Measurements from ENCODE around the gene HEPHL1. TPM values are rescaled to one million over a fixed set of nuclear protein-coding genes. Genes with fewer than 3 reads are reported as not detected.

The HEPHL1 gene
- polyA plus RNA-seq, 3 donors: not detected

DNA sequence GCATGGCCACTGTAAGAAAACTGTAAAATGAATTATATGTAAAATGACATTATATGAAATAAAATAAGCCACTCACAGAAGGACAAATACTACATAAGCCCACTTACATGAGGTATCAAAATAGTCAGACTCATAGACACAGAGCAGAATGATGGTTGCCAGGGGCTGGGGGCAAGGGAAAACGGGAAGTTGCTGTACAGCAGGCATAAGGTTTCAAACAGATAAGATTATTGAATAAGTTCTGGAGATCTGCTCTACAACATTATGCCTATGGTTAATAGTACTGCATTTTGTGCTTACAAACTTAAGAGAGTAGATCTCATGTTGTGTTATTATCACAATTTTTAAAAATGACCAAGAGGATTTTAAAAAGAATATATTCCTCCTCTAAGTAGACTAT, 32.7 kb upstream of the HEPHL1 start:
- no peak overlapping the region for H3K4me2 ChIP-seq (replicated peaks; ENCODE audit: extremely low read depth, low read length, poor library complexity, severe bottlenecking)
- no peak for DNase-seq
- no CpG with 5 or more reads among the region's 1 CpG for WGBS (ENCODE audit: insufficient coverage)

DNA sequence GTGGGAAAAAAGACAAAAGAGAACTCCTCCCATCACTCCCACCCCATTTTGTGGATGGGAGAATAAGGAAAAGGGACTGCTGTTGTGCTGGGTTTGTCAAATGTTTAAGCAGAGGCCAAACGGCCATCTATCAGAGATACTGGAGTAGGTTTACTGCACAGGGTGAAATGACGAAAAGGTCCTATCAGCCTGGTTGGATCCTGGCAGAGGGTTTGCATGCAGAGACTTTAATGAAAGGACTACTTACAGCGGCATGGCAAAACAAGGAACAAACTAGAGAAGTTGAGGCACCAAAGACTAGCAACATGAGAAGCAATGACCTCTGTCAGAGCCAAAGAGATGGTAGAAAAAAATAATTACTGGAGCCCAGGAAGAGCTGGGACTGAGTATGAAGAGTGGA, 32.2 kb upstream of the HEPHL1 start:
- H3K27me3 Mint-ChIP-seq (ENCODE audit: low read depth in 3 of 3): no peaks in the 10 kb centered on the region
- no peaks in the 10 kb centered on the region for H3K4me1 Mint-ChIP-seq
- no peaks in the 10 kb centered on the region for H3K27me3 ChIP-seq (ENCODE audit: control insufficient read depth in 2 of 2, insufficient read depth in 2 of 2, low read length in 2 of 2)
- intact Hi-C loops (cut with micrococcal nuclease): no loop called here
- H3K27ac ChIP-seq (ENCODE audit: low read depth in 1 of 2, low read length in 2 of 2): no peak overlapping the region
- no peaks in the 10 kb centered on the region for H3K4me1 ChIP-seq (ENCODE audit: control insufficient read depth in 1 of 2, insufficient read depth in 2 of 2, low read length in 2 of 2)
- H3K4me2 ChIP-seq (replicated peaks; ENCODE audit: extremely low read depth, low read length, poor library complexity, severe bottlenecking): no peak overlapping the region
- no peaks in the 10 kb centered on the region for H4K20me1 ChIP-seq (ENCODE audit: insufficient read depth, low read length)
- H3K36me3 ChIP-seq (replicated peaks in 1 of 2; ENCODE audit: control insufficient read depth in 1 of 2, insufficient read depth in 2 of 2, low read length in 2 of 2): no peaks in the 10 kb centered on the region
- TF ChIP-seq, protein P1, sequence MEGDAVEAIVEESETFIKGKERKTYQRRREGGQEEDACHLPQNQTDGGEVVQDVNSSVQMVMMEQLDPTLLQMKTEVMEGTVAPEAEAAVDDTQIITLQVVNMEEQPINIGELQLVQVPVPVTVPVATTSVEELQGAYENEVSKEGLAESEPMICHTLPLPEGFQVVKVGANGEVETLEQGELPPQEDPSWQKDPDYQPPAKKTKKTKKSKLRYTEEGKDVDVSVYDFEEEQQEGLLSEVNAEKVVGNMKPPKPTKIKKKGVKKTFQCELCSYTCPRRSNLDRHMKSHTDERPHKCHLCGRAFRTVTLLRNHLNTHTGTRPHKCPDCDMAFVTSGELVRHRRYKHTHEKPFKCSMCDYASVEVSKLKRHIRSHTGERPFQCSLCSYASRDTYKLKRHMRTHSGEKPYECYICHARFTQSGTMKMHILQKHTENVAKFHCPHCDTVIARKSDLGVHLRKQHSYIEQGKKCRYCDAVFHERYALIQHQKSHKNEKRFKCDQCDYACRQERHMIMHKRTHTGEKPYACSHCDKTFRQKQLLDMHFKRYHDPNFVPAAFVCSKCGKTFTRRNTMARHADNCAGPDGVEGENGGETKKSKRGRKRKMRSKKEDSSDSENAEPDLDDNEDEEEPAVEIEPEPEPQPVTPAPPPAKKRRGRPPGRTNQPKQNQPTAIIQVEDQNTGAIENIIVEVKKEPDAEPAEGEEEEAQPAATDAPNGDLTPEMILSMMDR (IDR thresholded peaks at IDR 0.05): no peak
- H3K27ac Mint-ChIP-seq: no peak overlapping the region
- DNase-seq: no peak
- no peaks in the 10 kb centered on the region for H3K79me2 ChIP-seq (ENCODE audit: insufficient read depth, low read length)
- WGBS (ENCODE audit: insufficient coverage): 89% methylated on average over 3 of the region's 3 CpGs
- no peak overlapping the region for H3K9ac ChIP-seq (ENCODE audit: insufficient read depth, low read length, poor library complexity, severe bottlenecking)
- peaks cover 1 to 14% (median 5%) of the 10 kb centered on the region in 7 donors for H3K9me3 Mint-ChIP-seq
- H3K4me3 Mint-ChIP-seq: no peak overlapping the region
- peaks cover 7 to 18% of the 10 kb centered on the region in 2 donors for H3K9me3 ChIP-seq (replicated peaks in 1 of 2; ENCODE audit: control insufficient read depth in 1 of 2, insufficient read depth in 1 of 2, low read length in 2 of 2)
- no peaks in the 10 kb centered on the region for H3K36me3 Mint-ChIP-seq
- H3K4me3 ChIP-seq (replicated peaks in 1 of 3; ENCODE audit: low read depth in 2 of 3, low read length in 3 of 3): no peak overlapping the region
- no peak overlapping the region for H2AFZ ChIP-seq (ENCODE audit: insufficient read depth, low read depth, low read length, poor library complexity, severe bottlenecking)

More for the DNA sequence above, 32.7 kb upstream of the HEPHL1 start:
- TF ChIP-seq, protein P1 (IDR thresholded peaks at IDR 0.05): no peak
- no peak overlapping the region for H2AFZ ChIP-seq (ENCODE audit: insufficient read depth, low read depth, low read length, poor library complexity, severe bottlenecking)
- H3K36me3 ChIP-seq (replicated peaks in 1 of 2; ENCODE audit: control insufficient read depth in 1 of 2, insufficient read depth in 2 of 2, low read length in 2 of 2): no peaks in the 10 kb centered on the region
- no peak overlapping the region for H3K4me3 ChIP-seq (replicated peaks in 1 of 3; ENCODE audit: low read depth in 2 of 3, low read length in 3 of 3)
- H3K27me3 Mint-ChIP-seq (ENCODE audit: low read depth in 3 of 3): no peaks in the 10 kb centered on the region
- H3K36me3 Mint-ChIP-seq: no peaks in the 10 kb centered on the region
- no peak overlapping the region for H3K27ac ChIP-seq (ENCODE audit: low read depth in 1 of 2, low read length in 2 of 2)
- peaks cover 5 to 13% of the 10 kb centered on the region in 2 donors for H3K9me3 ChIP-seq (replicated peaks in 1 of 2; ENCODE audit: control insufficient read depth in 1 of 2, insufficient read depth in 1 of 2, low read length in 2 of 2)
- peaks cover 1 to 15% (median 5%) of the 10 kb centered on the region in 7 donors for H3K9me3 Mint-ChIP-seq
- H3K4me1 ChIP-seq (ENCODE audit: control insufficient read depth in 1 of 2, insufficient read depth in 2 of 2, low read length in 2 of 2): no peaks in the 10 kb centered on the region
- intact Hi-C loops (cut with micrococcal nuclease): no loop called here
- no peak overlapping the region for H3K4me3 Mint-ChIP-seq
- no peak overlapping the region for H3K27ac Mint-ChIP-seq
- H3K27me3 ChIP-seq (ENCODE audit: control insufficient read depth in 2 of 2, insufficient read depth in 2 of 2, low read length in 2 of 2): no peaks in the 10 kb centered on the region
- no peaks in the 10 kb centered on the region for H4K20me1 ChIP-seq (ENCODE audit: insufficient read depth, low read length)
- no peak overlapping the region for H3K9ac ChIP-seq (ENCODE audit: insufficient read depth, low read length, poor library complexity, severe bottlenecking)
- H3K4me1 Mint-ChIP-seq: no peaks in the 10 kb centered on the region
- no peaks in the 10 kb centered on the region for H3K79me2 ChIP-seq (ENCODE audit: insufficient read depth, low read length)

All from CD14-positive monocyte (primary cell).